ENCODE results near the gene ADM.

- TF ChIP-seq, protein P1, sequence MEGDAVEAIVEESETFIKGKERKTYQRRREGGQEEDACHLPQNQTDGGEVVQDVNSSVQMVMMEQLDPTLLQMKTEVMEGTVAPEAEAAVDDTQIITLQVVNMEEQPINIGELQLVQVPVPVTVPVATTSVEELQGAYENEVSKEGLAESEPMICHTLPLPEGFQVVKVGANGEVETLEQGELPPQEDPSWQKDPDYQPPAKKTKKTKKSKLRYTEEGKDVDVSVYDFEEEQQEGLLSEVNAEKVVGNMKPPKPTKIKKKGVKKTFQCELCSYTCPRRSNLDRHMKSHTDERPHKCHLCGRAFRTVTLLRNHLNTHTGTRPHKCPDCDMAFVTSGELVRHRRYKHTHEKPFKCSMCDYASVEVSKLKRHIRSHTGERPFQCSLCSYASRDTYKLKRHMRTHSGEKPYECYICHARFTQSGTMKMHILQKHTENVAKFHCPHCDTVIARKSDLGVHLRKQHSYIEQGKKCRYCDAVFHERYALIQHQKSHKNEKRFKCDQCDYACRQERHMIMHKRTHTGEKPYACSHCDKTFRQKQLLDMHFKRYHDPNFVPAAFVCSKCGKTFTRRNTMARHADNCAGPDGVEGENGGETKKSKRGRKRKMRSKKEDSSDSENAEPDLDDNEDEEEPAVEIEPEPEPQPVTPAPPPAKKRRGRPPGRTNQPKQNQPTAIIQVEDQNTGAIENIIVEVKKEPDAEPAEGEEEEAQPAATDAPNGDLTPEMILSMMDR (IDR thresholded peaks at IDR 0.05; ENCODE audit: insufficient read depth, low read length, poor library complexity, severe bottlenecking), result no peak
- no peak for TF ChIP-seq EZH2phosphoT487 (conservative IDR thresholded peaks at IDR 0.05; ENCODE audit: low read length)
Observed at GRCh38 chr11:10289765-10290380, 15.0 kb upstream of the ADM start.

All from SU-DHL-6 (cell line).